ENCODE measurements around the gene TMEFF1. TPM values are rescaled to one million over a fixed set of nuclear protein-coding genes. Genes with fewer than 3 reads are reported as not detected.

The TMEFF1 gene
- total RNA-seq, 1 donor from 2014 or later = not detected

GRCh38 chr9:100447041-100447440 lies 25.9 kb upstream of the TMEFF1 start:
- no peak for ATAC-seq

GRCh38 chr9:100448266-100448665 lies 24.7 kb upstream of the TMEFF1 start:
- no peak for ATAC-seq

DNA sequence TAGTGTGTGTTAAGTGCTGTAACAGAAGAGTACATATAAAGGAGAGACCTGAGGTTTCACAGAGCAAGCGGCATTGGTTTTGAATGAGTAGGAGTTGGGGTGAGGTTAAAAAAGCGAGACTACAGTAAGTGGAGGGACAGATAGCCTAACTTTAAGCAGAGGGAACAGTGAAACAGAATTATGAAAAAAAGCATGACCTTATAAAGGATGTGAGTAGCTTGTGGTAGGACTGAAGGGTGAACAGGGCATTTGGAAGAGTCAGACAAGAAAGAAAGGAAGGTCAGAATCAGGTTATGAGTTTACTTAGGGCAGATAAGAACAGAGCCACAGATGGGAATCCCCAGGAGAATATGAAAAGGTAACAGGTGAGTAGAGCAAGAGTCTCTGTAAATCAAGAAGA lies 23.5 kb upstream of the TMEFF1 start:
- no peak for ATAC-seq

GRCh38 chr9:100452894-100453293 lies 20.1 kb upstream of the TMEFF1 start:
- no peak for ATAC-seq

- ATAC-seq = no peak
These were observed 17.5 kb upstream of the TMEFF1 start for GRCh38 chr9:100455470-100455869.

DNA sequence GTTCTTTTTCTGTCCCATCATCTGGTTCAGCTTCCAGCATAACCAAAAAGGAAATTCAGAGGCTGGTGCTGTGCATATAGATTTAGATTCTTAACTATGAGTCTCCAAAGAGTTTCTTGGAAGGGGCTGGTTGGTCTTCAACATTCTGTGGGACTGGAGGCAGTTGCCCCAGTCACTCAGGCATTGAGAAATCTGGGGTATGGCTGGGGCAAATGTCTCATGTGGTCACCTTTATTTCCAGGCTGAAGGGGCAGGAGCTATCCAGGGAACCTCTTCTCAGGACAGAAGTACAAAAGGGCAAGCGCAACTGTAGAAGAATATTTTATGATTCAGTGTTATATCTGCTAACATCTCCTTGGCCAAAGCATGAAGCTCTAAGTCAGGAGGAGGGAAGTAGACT lies 15.4 kb upstream of the TMEFF1 start:
- ATAC-seq = no peak

GRCh38 chr9:100459963-100460362 lies 13.0 kb upstream of the TMEFF1 start:
- no peak for ATAC-seq

GRCh38 chr9:100465274-100465673 lies 7.7 kb upstream of the TMEFF1 start:
- no peak for ATAC-seq

GRCh38 chr9:100465761-100466160 lies 7.2 kb upstream of the TMEFF1 start:
- no peak for ATAC-seq

DNA sequence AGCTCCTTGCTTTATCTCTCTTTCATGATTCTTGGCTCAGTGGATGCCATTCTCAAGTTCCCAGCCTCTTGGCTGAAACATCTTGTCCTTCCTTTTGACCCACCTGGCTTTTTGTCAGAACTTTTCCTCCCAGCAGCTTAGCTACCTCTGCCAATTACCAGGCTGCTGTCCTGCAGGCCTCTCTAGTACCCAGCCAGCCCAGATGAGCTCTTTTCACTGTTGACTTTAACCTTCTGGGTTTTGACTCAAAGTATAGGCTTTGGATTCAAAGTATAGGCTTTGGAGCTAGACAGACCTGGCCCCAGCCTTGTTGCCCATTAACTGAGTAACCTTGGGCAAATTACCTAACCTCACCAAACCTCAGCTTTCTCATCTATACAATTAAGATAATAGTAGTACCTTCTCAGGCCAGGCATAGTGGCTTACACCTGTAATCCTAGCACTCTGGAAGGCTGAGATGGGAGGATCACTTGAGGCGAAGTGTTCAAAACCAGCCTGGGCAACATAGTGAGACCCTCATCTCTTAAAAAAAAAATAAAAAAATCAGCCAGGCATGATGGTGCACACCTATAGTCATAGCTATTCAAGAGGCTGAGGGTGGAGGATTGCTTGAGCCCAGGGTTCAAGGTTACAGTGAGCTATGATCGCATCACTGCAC lies 6.6 kb upstream of the TMEFF1 start:
- no peak for ATAC-seq

- ATAC-seq = no peak
These were observed 6.1 kb upstream of the TMEFF1 start for GRCh38 chr9:100466829-100467221.

GRCh38 chr9:100468041-100468440 lies 4.9 kb upstream of the TMEFF1 start:
- no peak for ATAC-seq

- no peak for ATAC-seq
These were observed 681 bp upstream of the TMEFF1 start for GRCh38 chr9:100472268-100472667.

- ATAC-seq = peak; percentile 47
These were observed 530 bp downstream of the TMEFF1 start for GRCh38 chr9:100473276-100474081.

- ATAC-seq = no peak
These were observed 1.4 kb downstream of the TMEFF1 start for GRCh38 chr9:100474082-100474923.

DNA sequence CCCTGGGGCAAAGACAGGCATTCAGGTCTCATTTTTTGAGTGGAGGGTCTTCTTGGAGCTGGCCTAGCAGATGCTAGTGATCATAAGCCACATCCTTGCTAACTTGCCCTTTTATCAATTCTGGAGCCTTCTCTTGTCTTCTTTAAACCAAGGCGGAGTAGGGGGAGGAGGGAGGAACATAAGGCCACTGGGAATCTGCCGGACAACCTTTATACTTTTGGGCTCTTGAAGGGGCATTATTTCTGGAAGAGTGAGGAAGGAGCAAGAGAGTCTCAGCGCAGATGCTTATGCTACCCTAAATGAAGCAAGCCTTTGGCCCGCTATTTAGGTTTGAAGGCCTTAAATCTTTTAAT lies 2.0 kb downstream of the TMEFF1 start:
- ATAC-seq = no peak

DNA sequence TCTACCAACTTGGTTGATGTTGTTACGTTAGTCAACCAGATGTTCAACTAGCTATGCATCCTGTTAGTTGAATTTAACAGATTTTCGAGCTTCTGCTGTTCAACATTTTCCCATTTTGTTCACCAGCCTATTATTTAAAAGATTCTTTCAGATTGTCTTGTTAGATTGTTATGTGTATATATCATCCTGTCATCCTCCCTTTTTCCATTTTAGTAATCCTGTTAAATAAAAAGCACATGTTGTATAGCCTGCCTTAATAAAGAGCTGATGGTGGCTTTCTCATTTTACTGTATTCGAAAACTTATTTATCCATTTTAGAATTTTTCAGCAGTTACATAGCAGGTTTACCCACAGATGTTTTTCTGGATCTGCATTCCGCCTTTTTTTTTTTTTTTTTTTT lies 4.3 kb downstream of the TMEFF1 start:
- ATAC-seq = no peak

GRCh38 chr9:100478192-100478591 lies 5.2 kb downstream of the TMEFF1 start:
- no peak for ATAC-seq

- ATAC-seq = no peak
These were observed 6.9 kb downstream of the TMEFF1 start for GRCh38 chr9:100479820-100480219.

DNA sequence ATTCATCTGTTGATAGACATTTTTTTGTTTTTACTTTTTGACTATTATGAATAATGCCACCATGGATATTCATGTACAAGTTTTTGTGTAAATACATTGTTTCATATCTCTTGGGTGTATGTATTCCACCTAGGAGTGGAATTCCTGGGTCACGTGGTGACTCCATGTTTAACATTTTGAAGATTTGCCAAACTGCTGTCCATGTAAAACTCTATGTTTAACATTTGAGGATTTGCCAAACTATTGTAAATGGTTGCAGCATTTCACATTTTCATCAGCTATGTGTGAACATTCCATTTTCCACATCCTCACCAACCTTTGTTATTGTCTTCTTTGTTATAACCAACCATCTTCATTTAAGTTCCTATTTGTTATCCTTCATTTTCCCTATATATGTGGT lies 12.2 kb downstream of the TMEFF1 start:
- ATAC-seq = no peak

DNA sequence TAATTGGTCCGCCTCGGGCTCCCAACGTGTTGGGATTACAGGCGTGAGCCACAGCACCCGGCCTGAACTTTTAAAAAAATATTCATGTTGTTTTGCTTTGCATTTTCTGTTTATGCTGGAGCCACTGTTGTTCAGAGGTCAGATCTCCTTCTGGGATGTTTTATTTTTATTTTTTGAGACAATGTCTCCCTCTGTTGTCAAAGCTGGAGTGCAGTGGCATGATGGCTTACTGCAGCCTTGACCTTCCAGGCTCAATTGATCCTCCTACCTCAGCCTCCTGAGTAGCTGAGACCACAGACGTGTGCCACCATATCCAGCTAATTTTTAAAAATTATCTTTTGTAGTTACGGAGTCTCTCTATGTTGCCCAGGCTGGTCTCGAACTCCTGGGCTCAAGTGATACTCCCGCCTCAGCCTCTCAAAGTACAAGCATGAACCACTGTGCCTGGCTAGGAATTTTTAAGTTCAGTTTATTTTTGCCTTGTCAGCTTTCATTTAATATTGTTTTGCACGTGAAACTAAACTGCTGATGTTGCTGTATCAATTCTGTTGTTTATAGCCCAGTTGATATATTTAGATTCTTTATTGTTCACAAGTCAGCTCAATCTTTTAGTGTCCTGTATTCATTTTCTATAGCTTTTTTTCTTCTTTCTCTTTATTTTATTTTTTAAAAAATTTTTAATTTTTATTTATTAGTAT lies 13.7 kb downstream of the TMEFF1 start:
- no peak for ATAC-seq

DNA sequence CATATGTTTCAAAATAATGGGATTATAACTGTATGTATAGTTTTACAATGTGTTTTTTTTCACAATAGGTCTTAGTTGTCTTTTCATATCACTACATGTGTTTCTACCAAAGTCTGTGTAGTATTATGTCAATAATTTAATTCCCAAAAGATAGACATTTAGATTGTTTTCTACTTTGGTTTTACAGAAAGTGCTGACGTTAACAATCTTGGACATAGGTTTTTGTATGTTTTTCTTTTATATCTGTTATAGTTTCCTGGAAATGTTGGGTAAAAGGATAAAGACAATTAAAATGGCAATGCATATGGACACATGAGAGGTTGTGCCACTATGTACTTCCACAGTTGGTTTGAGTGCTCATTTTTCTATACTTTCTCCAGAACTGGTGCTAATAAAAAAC lies 15.2 kb downstream of the TMEFF1 start:
- no peak for ATAC-seq

DNA sequence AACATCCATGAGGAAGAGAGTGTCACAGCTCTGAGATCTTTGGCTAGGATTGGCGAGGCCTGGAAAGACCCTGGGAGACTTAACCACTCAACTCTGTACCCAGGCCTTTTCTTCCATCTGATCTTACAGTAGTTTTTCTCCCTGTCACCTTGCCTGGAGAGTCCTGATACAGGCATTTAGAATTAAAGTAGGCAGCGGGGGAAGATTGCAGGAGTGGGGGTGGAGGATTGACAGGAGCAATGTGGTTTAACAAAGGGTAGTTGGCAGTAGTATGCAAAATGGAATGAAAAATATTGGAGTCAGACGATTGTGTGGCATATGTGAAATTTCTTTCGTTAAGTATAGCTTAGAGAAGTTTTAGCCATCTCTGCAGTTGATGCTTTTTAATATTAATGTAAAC lies 16.9 kb downstream of the TMEFF1 start:
- ATAC-seq = no peak
